ENCODE measurements around the gene GID8.

Gene GID8

DNA sequence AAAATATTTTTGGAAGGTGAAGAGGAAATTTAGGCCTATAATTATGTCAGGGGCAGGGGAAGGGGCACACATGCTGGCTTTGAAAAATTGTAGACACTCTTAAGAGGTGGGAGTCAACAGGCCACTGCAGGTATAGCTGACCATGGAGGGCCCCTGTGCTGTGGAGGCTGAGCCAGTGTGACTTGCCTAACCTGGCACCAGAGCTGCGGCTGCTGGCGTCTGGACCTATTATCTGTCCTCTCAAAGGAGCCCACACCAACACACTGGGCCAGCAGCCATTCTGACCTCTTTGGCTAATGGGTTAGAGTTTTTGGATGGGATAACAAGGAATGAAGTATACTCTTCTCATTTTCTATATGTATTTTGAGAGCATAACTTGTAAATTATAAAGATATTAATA is 4.5 kb downstream of the GID8 start:
- H3K4me2 ChIP-seq (ENCODE audit: low read length, poor library complexity, severe bottlenecking) = no peak overlapping the region
- no peak overlapping the region for H3K14ac ChIP-seq (ENCODE audit: low read length in 2 of 2)
- no peak overlapping the region for H2BK120ac ChIP-seq (ENCODE audit: low read depth, low read length)
- H2AK5ac ChIP-seq (ENCODE audit: low read length, severe bottlenecking) = no peak overlapping the region
- H3K18ac ChIP-seq (ENCODE audit: low read depth in 1 of 2, low read length in 2 of 2) = no peak overlapping the region
- no peak overlapping the region for H2BK15ac ChIP-seq (ENCODE audit: low read depth, poor library complexity, severe bottlenecking)
- H3K9ac ChIP-seq (ENCODE audit: low read length) = no peak overlapping the region
- no peak overlapping the region for H3K23ac ChIP-seq (ENCODE audit: low read length in 2 of 2)
- H3K27ac ChIP-seq (ENCODE audit: low read length, poor library complexity, severe bottlenecking) = no peak overlapping the region
- H3K9me3 ChIP-seq (ENCODE audit: control insufficient read depth, low read length) = no peaks in the 10 kb centered on the region
- no CpG with 5 or more reads among the region's 2 CpGs for WGBS
- no peak overlapping the region for H2BK12ac ChIP-seq (ENCODE audit: low read length in 2 of 2)
- H2AFZ ChIP-seq (ENCODE audit: low read depth, low read length) = no peak overlapping the region
- peaks cover 28% of the 10 kb centered on the region for H3K79me1 ChIP-seq (replicated peaks; ENCODE audit: low read length, poor library complexity, severe bottlenecking)
- H4K8ac ChIP-seq (ENCODE audit: low read length) = no peak overlapping the region
- H3K27me3 ChIP-seq (ENCODE audit: control insufficient read depth in 1 of 2, insufficient read depth in 1 of 2, low read length in 2 of 2) = no peaks in the 10 kb centered on the region
- H4K91ac ChIP-seq (ENCODE audit: low read length) = no peak overlapping the region
- no peak overlapping the region for H3K4ac ChIP-seq (ENCODE audit: low read depth in 1 of 2, low read length in 2 of 2)
- no peak overlapping the region for H2BK5ac ChIP-seq (ENCODE audit: low read depth, low read length, poor library complexity, severe bottlenecking)
- DNase-seq = no peak
- peaks cover 40 to 68% of the 10 kb centered on the region in 2 experiments for H3K36me3 ChIP-seq (ENCODE audit: control insufficient read depth in 1 of 2, insufficient read depth in 2 of 2, low read depth in 1 of 2, low read length in 2 of 2)
- no peak overlapping the region for H3K4me3 ChIP-seq (ENCODE audit: insufficient read depth in 1 of 2, low read depth in 1 of 2, low read length in 2 of 2)
- peaks cover 5% of the 10 kb centered on the region for H3K4me1 ChIP-seq (ENCODE audit: control insufficient read depth, insufficient read depth, low read depth, low read length)

DNA sequence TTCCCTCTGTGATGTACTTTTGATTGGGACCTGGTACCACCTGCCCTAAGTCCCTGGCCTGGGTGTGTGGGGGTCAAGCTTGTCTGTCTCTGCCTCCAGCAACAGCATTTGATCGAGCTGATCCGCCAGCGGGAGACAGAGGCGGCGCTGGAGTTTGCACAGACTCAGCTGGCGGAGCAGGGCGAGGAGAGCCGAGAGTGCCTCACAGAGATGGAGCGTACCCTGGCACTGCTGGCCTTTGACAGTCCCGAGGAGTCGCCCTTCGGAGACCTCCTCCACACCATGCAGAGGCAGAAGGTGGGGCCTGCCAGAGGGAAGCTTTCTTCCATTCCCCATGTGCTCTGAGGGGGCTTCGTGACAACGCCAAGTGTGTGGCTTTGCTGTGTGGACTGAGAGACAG is 5.4 kb downstream of the GID8 start:
- no peak overlapping the region for H3K18ac ChIP-seq (ENCODE audit: low read depth in 1 of 2, low read length in 2 of 2)
- no peak overlapping the region for H2BK12ac ChIP-seq (ENCODE audit: low read length in 2 of 2)
- H2BK120ac ChIP-seq (ENCODE audit: low read depth, low read length) = no peak overlapping the region
- H4K8ac ChIP-seq (ENCODE audit: low read length) = no peak overlapping the region
- no peaks in the 10 kb centered on the region for H3K27me3 ChIP-seq (ENCODE audit: control insufficient read depth in 1 of 2, insufficient read depth in 1 of 2, low read length in 2 of 2)
- DNase-seq = no peak
- no peaks in the 10 kb centered on the region for H3K9me3 ChIP-seq (ENCODE audit: control insufficient read depth, low read length)
- no peak overlapping the region for H3K4me3 ChIP-seq (ENCODE audit: insufficient read depth in 1 of 2, low read depth in 1 of 2, low read length in 2 of 2)
- H3K4me2 ChIP-seq (ENCODE audit: low read length, poor library complexity, severe bottlenecking) = no peak overlapping the region
- no peak overlapping the region for H2AFZ ChIP-seq (ENCODE audit: low read depth, low read length)
- H2AK5ac ChIP-seq (ENCODE audit: low read length, severe bottlenecking) = no peak overlapping the region
- no peak overlapping the region for H4K91ac ChIP-seq (ENCODE audit: low read length)
- H2BK5ac ChIP-seq (ENCODE audit: low read depth, low read length, poor library complexity, severe bottlenecking) = no peak overlapping the region
- peaks cover 45 to 76% of the 10 kb centered on the region in 2 experiments for H3K36me3 ChIP-seq (ENCODE audit: control insufficient read depth in 1 of 2, insufficient read depth in 2 of 2, low read depth in 1 of 2, low read length in 2 of 2)
- no peak overlapping the region for H3K9ac ChIP-seq (ENCODE audit: low read length)
- no peak overlapping the region for H3K27ac ChIP-seq (ENCODE audit: low read length, poor library complexity, severe bottlenecking)
- peaks cover 5% of the 10 kb centered on the region for H3K4me1 ChIP-seq (ENCODE audit: control insufficient read depth, insufficient read depth, low read depth, low read length)
- H3K14ac ChIP-seq (ENCODE audit: low read length in 2 of 2) = no peak overlapping the region
- H3K4ac ChIP-seq (ENCODE audit: low read depth in 1 of 2, low read length in 2 of 2) = no peak overlapping the region
- H2BK15ac ChIP-seq (ENCODE audit: low read depth, poor library complexity, severe bottlenecking) = no peak overlapping the region
- H3K79me1 ChIP-seq (replicated peaks; ENCODE audit: low read length, poor library complexity, severe bottlenecking) = peaks cover 33% of the 10 kb centered on the region
- H3K23ac ChIP-seq (ENCODE audit: low read length in 2 of 2) = no peak overlapping the region
- WGBS = over 99% methylated on average over 14 of the region's 14 CpGs

GRCh38 chr20:62944184-62944583 is 6.2 kb downstream of the GID8 start:
- no peak overlapping the region for H3K18ac ChIP-seq (ENCODE audit: low read depth in 1 of 2, low read length in 2 of 2)
- H4K91ac ChIP-seq (ENCODE audit: low read length) = no peak overlapping the region
- H3K23ac ChIP-seq (ENCODE audit: low read length in 2 of 2) = no peak overlapping the region
- peaks cover 51 to 84% of the 10 kb centered on the region in 2 experiments for H3K36me3 ChIP-seq (ENCODE audit: control insufficient read depth in 1 of 2, insufficient read depth in 2 of 2, low read depth in 1 of 2, low read length in 2 of 2)
- no peak overlapping the region for H2BK12ac ChIP-seq (ENCODE audit: low read length in 2 of 2)
- no peak overlapping the region for H2AFZ ChIP-seq (ENCODE audit: low read depth, low read length)
- H3K14ac ChIP-seq (ENCODE audit: low read length in 2 of 2) = no peak overlapping the region
- peaks cover 4% of the 10 kb centered on the region for H3K4me1 ChIP-seq (ENCODE audit: control insufficient read depth, insufficient read depth, low read depth, low read length)
- H3K27ac ChIP-seq (ENCODE audit: low read length, poor library complexity, severe bottlenecking) = no peak overlapping the region
- H4K8ac ChIP-seq (ENCODE audit: low read length) = no peak overlapping the region
- no peak overlapping the region for H3K4ac ChIP-seq (ENCODE audit: low read depth in 1 of 2, low read length in 2 of 2)
- no peak overlapping the region for H3K9ac ChIP-seq (ENCODE audit: low read length)
- H2BK15ac ChIP-seq (ENCODE audit: low read depth, poor library complexity, severe bottlenecking) = no peak overlapping the region
- H2BK5ac ChIP-seq (ENCODE audit: low read depth, low read length, poor library complexity, severe bottlenecking) = no peak overlapping the region
- DNase-seq = no peak
- H2BK120ac ChIP-seq (ENCODE audit: low read depth, low read length) = no peak overlapping the region
- no peaks in the 10 kb centered on the region for H3K9me3 ChIP-seq (ENCODE audit: control insufficient read depth, low read length)
- H2AK5ac ChIP-seq (ENCODE audit: low read length, severe bottlenecking) = no peak overlapping the region
- no peaks in the 10 kb centered on the region for H3K27me3 ChIP-seq (ENCODE audit: control insufficient read depth in 1 of 2, insufficient read depth in 1 of 2, low read length in 2 of 2)
- 97% methylated on average over 8 of the region's 8 CpGs for WGBS
- H3K4me2 ChIP-seq (ENCODE audit: low read length, poor library complexity, severe bottlenecking) = no peak overlapping the region
- H3K4me3 ChIP-seq (ENCODE audit: insufficient read depth in 1 of 2, low read depth in 1 of 2, low read length in 2 of 2) = no peak overlapping the region
- peaks cover 35% of the 10 kb centered on the region for H3K79me1 ChIP-seq (replicated peaks; ENCODE audit: low read length, poor library complexity, severe bottlenecking)

DNA sequence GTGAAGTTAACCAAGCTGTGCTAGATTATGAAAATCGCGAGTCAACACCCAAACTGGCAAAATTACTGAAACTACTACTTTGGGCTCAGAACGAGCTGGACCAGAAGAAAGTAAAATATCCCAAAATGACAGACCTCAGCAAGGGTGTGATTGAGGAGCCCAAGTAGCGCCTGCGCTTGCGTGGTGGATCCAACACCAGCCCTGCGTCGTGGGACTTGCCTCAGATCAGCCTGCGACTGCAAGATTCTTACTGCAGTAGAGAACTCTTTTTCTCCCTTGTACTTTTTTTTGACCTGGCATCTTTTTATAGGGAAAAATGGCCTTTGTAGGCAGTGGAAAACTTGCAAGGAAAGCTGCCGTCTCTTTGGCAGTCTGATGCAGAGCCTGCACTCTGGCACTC is 6.8 kb downstream of the GID8 start:
- Histone ChIP-seq H3K23ac (ENCODE audit: low read length in 2 of 2) (no peak overlapping the region), H3K4me1 (ENCODE audit: control insufficient read depth, insufficient read depth, low read depth, low read length) (peaks cover 2% of the 10 kb centered on the region), H2AK5ac (ENCODE audit: low read length, severe bottlenecking) (no peak overlapping the region), H3K9me3 (ENCODE audit: control insufficient read depth, low read length) (peaks cover 2% of the 10 kb centered on the region), H4K8ac (ENCODE audit: low read length) (no peak overlapping the region), H4K91ac (ENCODE audit: low read length) (no peak overlapping the region), H3K18ac (ENCODE audit: low read depth in 1 of 2, low read length in 2 of 2) (no peak overlapping the region), H3K27ac (ENCODE audit: low read length, poor library complexity, severe bottlenecking) (no peak overlapping the region), H2AFZ (ENCODE audit: low read depth, low read length) (no peak overlapping the region), H3K4ac (ENCODE audit: low read depth in 1 of 2, low read length in 2 of 2) (no peak overlapping the region), H3K14ac (ENCODE audit: low read length in 2 of 2) (no peak overlapping the region), H3K27me3 (ENCODE audit: control insufficient read depth in 1 of 2, insufficient read depth in 1 of 2, low read length in 2 of 2) (no peaks in the 10 kb centered on the region), H2BK15ac (ENCODE audit: low read depth, poor library complexity, severe bottlenecking) (no peak overlapping the region), H3K79me1 (replicated peaks; ENCODE audit: low read length, poor library complexity, severe bottlenecking) (peaks cover 35% of the 10 kb centered on the region), H3K36me3 (ENCODE audit: control insufficient read depth in 1 of 2, insufficient read depth in 2 of 2, low read depth in 1 of 2, low read length in 2 of 2) (peaks cover 56 to 90% of the 10 kb centered on the region in 2 experiments), H3K9ac (ENCODE audit: low read length) (no peak overlapping the region), H2BK5ac (ENCODE audit: low read depth, low read length, poor library complexity, severe bottlenecking) (no peak overlapping the region), H3K4me3 (ENCODE audit: insufficient read depth in 1 of 2, low read depth in 1 of 2, low read length in 2 of 2) (no peak overlapping the region), H2BK120ac (ENCODE audit: low read depth, low read length) (no peak overlapping the region), H3K4me2 (ENCODE audit: low read length, poor library complexity, severe bottlenecking) (no peak overlapping the region), H2BK12ac (ENCODE audit: low read length in 2 of 2) (no peak overlapping the region)
- WGBS = 98% methylated on average over 10 of the region's 10 CpGs
- no peak for DNase-seq
